ENCODE results near the gene TMC3. TPM values are rescaled to one million over a fixed set of nuclear protein-coding genes. Genes with fewer than 3 reads are reported as not detected.

TMC3 gene
- total and polyA plus RNA-seq, 3 experiments from 2014 or later, result not detected

DNA sequence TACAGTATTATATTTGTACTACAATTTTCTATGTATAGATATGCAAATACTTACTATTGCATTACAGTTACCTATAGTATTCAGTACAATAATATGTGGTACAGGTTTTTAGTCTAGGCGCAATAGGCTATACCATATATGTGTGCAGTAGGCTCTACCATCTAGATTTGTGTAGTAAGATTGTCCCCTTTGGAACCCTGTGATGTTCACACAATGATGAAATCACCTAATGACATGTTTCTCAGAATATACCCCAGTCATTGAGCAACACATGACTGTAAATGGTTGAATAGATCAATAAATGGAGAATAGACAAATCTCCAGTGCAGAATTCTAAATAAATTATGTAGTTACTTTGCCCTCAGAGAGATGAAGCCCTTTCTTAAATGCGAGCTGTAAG, 17.6 kb upstream of the TMC3 start:
- Histone ChIP-seq H3K27ac (ENCODE audit: low read depth, low read length) (no peak overlapping the region), H3K4me1 (ENCODE audit: insufficient read depth, low read length) (no peaks in the 10 kb centered on the region), H3K27me3 (ENCODE audit: insufficient read depth, low read length, poor library complexity, severe bottlenecking) (no peaks in the 10 kb centered on the region), H3K9me3 (ENCODE audit: low read length) (no peaks in the 10 kb centered on the region), H3K36me3 (ENCODE audit: insufficient read depth, low read length) (no peaks in the 10 kb centered on the region), H3K4me3 (ENCODE audit: low read length) (no peak overlapping the region)
- Mint-ChIP-seq H3K27ac (no peak overlapping the region), H3K27me3 (peaks cover 0 to 3% of the 10 kb centered on the region in 2 donors), H3K4me3 (no peak overlapping the region), H3K4me1 (no peaks in the 10 kb centered on the region), H3K36me3 (peaks cover 0 to 5% (median 0%) of the 10 kb centered on the region in 3 donors), H3K9me3 (no peaks in the 10 kb centered on the region)
- ChIA-PET CTCF (no interaction called here), POLR2A (no interaction called here)
- DNase-seq, result no peak

DNA sequence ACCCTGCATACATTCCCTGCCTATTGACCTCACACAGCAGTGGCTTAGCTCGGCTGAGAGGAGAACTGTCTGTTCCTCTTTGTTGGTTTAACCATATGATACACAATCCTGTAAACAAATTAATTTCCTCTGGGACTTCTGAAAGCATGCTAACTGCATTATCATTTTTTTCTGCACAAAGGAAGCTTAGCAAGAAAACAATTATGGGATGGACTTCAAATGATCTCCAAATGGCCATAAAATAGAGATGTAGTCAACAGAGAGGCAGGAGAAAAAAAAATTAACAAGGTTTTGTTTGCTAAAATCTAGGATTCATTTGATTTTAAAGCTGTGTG, 14.4 kb upstream of the TMC3 start:
- Histone ChIP-seq H3K9me3 (ENCODE audit: low read length) (no peaks in the 10 kb centered on the region), H3K36me3 (ENCODE audit: insufficient read depth, low read length) (no peaks in the 10 kb centered on the region), H3K27ac (ENCODE audit: low read depth, low read length) (no peak overlapping the region), H3K27me3 (ENCODE audit: insufficient read depth, low read length, poor library complexity, severe bottlenecking) (no peaks in the 10 kb centered on the region), H3K4me3 (ENCODE audit: low read length) (no peak overlapping the region), H3K4me1 (ENCODE audit: insufficient read depth, low read length) (no peaks in the 10 kb centered on the region)
- Mint-ChIP-seq H3K9me3 (no peaks in the 10 kb centered on the region), H3K4me1 (peaks cover 0 to 6% (median 6%) of the 10 kb centered on the region in 3 donors), H3K27me3 (peaks cover 5% of the 10 kb centered on the region in 2 donors), H3K4me3 (no peak overlapping the region), H3K27ac (no peak overlapping the region), H3K36me3 (peaks cover 2 to 7% (median 5%) of the 10 kb centered on the region in 3 donors)
- ChIA-PET CTCF (interaction anchor here (1.4 to 2.0 kb wide), 2 partner anchors 113 to 122 kb away, joined by 4 to 6 read pairs; no protein-coding TSS in a partner anchor), POLR2A (no interaction called here)
- no peak for DNase-seq

DNA sequence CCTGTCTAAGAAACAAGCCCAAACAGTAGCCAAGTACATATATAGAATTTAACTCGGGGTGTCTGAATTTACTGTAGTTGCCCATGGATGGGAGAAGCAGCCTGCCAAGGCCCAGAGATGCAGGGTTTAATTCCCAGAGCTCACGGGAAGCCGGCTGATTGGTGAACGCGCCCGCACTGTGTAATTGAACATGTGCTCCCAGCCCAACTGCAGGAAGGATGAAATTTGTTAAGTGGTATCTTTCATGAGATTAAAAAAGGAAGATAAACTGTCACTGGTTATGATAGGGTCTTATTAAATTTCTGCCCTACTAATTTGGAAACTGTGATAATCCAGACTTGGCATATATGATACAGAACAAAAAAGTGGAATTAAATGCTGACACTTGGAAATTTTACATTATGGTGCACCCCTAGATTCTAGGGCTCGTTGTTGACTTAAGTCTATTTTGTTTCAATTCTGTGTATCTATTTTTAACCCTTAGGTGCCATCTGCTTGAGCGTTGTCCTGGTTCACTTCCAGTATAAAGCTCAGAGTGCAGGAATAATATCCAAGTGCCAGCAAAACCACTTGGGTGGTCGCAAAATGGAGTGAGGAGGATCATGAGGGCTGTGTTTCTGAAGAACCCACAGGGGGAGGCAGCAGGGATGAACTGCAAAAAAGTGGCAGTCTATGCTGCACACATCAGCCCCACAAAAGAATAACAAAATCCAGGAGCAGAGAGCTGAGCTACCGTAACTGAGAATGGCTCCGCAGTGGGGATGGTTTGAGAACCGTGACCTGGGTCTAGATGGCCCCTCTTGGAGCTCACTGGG, 13.8 kb upstream of the TMC3 start:
- POLR2A ChIA-PET, result no interaction called here

DNA sequence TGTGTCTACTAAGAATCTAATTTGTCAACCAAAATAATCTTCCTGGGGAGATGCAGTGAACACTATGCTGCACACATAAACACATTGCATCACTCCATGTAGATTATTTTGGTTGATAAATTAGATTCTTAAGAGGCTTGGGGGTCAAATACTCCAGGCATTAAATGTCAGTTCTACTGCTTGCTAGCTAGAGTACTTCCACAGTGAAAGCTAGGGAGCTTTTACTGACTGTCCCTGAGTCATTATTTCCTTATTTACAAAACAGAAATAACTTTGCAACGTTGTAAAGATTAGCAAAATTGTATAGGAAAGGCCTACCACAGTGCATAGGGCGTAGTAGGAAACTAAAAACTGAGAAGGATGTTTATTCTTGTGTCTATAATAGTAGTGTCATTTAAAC, 12.9 kb upstream of the TMC3 start:
- peaks cover 0 to 6% (median 6%) of the 10 kb centered on the region in 3 donors for H3K4me1 Mint-ChIP-seq

More for the DNA sequence above, 13.8 kb upstream of the TMC3 start:
- H3K4me3 ChIP-seq (ENCODE audit: low read length), result no peak overlapping the region
- no peak overlapping the region for H3K4me3 Mint-ChIP-seq
- H3K36me3 ChIP-seq (ENCODE audit: insufficient read depth, low read length), result no peaks in the 10 kb centered on the region
- no peak overlapping the region for H3K27ac Mint-ChIP-seq
- H3K4me1 ChIP-seq (ENCODE audit: insufficient read depth, low read length), result no peaks in the 10 kb centered on the region
- DNase-seq, result no peak
- H3K9me3 Mint-ChIP-seq, result no peaks in the 10 kb centered on the region
- H3K9me3 ChIP-seq (ENCODE audit: low read length), result no peaks in the 10 kb centered on the region
- peaks cover 2 to 7% (median 5%) of the 10 kb centered on the region in 3 donors for H3K36me3 Mint-ChIP-seq
- H3K27ac ChIP-seq (ENCODE audit: low read depth, low read length), result no peak overlapping the region
- peaks cover 0 to 6% (median 6%) of the 10 kb centered on the region in 3 donors for H3K4me1 Mint-ChIP-seq
- CTCF ChIA-PET, result interaction anchor here (1.4 to 2.3 kb wide), 3 partner anchors 112 to 122 kb away, joined by 4 to 6 read pairs (median 5); no protein-coding TSS in a partner anchor
- H3K27me3 ChIP-seq (ENCODE audit: insufficient read depth, low read length, poor library complexity, severe bottlenecking), result no peaks in the 10 kb centered on the region
- H3K27me3 Mint-ChIP-seq, result peaks cover 5% of the 10 kb centered on the region in 2 donors

DNA sequence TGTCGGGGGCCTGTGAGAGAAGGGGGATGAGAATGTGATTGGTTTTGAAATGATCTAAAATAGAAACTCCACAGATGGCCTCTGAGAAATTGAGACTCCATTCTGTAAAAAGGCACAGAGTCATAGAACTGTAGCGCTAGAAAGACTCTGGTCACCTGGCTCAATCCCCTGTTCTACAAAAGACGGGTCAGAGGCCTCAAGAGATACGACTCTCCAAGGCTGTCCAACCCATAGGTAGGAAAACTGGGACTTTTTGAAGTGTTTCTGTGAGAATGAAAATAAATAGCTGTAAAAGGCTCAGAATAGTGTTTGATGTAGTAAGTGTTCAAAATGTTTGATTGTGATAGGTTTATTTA, 11.7 kb upstream of the TMC3 start:
- no peak for DNase-seq
- Histone ChIP-seq H3K36me3 (ENCODE audit: insufficient read depth, low read length) (no peaks in the 10 kb centered on the region), H3K27ac (ENCODE audit: low read depth, low read length) (no peak overlapping the region), H3K4me3 (ENCODE audit: low read length) (no peak overlapping the region), H3K9me3 (ENCODE audit: low read length) (no peaks in the 10 kb centered on the region), H3K4me1 (ENCODE audit: insufficient read depth, low read length) (no peaks in the 10 kb centered on the region), H3K27me3 (ENCODE audit: insufficient read depth, low read length, poor library complexity, severe bottlenecking) (no peaks in the 10 kb centered on the region)
- Mint-ChIP-seq H3K4me3 (no peak overlapping the region), H3K27me3 (peaks cover 3 to 5% of the 10 kb centered on the region in 2 donors), H3K27ac (no peak overlapping the region), H3K9me3 (no peaks in the 10 kb centered on the region), H3K36me3 (peaks cover 2 to 13% (median 5%) of the 10 kb centered on the region in 3 donors), H3K4me1 (peaks cover 0 to 6% (median 6%) of the 10 kb centered on the region in 3 donors)
- POLR2A ChIA-PET, result no interaction called here
- CTCF ChIA-PET, result interaction anchor here (2.3 kb wide), 1 partner anchor 120 kb away, joined by 5 read pairs; no protein-coding TSS in a partner anchor

More for the DNA sequence above, 12.9 kb upstream of the TMC3 start:
- H3K27ac Mint-ChIP-seq, result no peak overlapping the region
- Histone ChIP-seq H3K9me3 (ENCODE audit: low read length) (no peaks in the 10 kb centered on the region), H3K36me3 (ENCODE audit: insufficient read depth, low read length) (no peaks in the 10 kb centered on the region), H3K27me3 (ENCODE audit: insufficient read depth, low read length, poor library complexity, severe bottlenecking) (no peaks in the 10 kb centered on the region), H3K4me3 (ENCODE audit: low read length) (no peak overlapping the region), H3K27ac (ENCODE audit: low read depth, low read length) (no peak overlapping the region), H3K4me1 (ENCODE audit: insufficient read depth, low read length) (no peaks in the 10 kb centered on the region)
- H3K4me3 Mint-ChIP-seq, result no peak overlapping the region
- H3K36me3 Mint-ChIP-seq, result peaks cover 2 to 11% (median 5%) of the 10 kb centered on the region in 3 donors
- ChIA-PET CTCF (interaction anchor here (2.3 kb wide), 1 partner anchor 121 kb away, joined by 5 read pairs; no protein-coding TSS in a partner anchor), POLR2A (no interaction called here)
- no peak for DNase-seq
- H3K9me3 Mint-ChIP-seq, result no peaks in the 10 kb centered on the region
- H3K27me3 Mint-ChIP-seq, result peaks cover 5% of the 10 kb centered on the region in 2 donors

DNA sequence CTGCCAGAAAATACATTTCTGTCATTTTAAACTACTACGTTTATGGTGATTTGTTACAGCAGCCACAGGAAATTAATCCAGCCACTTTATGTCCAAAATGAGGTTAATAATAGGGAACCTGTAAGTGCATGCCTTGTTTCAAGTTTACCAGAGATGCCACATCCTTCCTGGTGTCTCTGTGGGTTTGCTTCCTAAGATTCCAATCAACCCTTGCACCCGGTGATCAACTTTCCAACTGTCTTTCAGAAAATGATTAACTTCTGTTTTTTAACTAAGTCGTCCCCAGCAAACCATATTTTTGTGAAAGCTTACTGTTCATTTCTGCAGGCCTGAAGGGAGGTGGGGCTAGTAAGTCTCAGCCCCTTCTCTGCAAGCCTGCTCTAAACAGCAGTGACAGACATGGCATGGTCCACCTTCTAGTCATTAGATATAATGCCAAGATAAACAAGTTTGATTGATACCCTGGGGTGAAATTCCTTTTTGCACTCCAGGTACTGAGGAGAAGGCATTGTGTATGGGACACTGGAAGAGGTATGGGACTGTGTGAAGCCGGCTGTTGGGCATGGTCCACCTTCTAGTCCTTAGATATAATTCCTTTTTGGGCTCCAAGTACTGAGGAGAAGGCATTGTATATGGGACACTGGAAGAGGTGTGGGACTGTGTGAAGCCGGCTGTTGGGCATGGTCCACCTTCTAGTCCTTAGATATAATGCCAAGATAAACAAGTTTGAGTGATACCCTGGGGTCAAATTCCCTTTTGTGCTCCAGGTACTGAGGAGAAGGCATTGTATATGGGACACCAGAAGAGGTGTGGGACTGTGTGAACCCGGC, 11.1 kb upstream of the TMC3 start:
- no peaks in the 10 kb centered on the region for H3K9me3 Mint-ChIP-seq
- Histone ChIP-seq H3K9me3 (ENCODE audit: low read length) (no peaks in the 10 kb centered on the region), H3K36me3 (ENCODE audit: insufficient read depth, low read length) (no peaks in the 10 kb centered on the region), H3K4me1 (ENCODE audit: insufficient read depth, low read length) (no peaks in the 10 kb centered on the region), H3K4me3 (ENCODE audit: low read length) (no peak overlapping the region), H3K27ac (ENCODE audit: low read depth, low read length) (no peak overlapping the region), H3K27me3 (ENCODE audit: insufficient read depth, low read length, poor library complexity, severe bottlenecking) (no peaks in the 10 kb centered on the region)
- ChIA-PET CTCF (interaction anchor here (2.3 kb wide), 1 partner anchor 119 kb away, joined by 5 read pairs; no protein-coding TSS in a partner anchor), POLR2A (no interaction called here)
- H3K27me3 Mint-ChIP-seq, result peaks cover 3 to 5% of the 10 kb centered on the region in 2 donors
- H3K4me3 Mint-ChIP-seq, result no peak overlapping the region
- H3K36me3 Mint-ChIP-seq, result peaks cover 2 to 13% (median 5%) of the 10 kb centered on the region in 3 donors
- H3K27ac Mint-ChIP-seq, result peak overlapping the region in 1 of 8 donors; percentile 24
- DNase-seq, result no peak
- peaks cover 2 to 6% (median 6%) of the 10 kb centered on the region in 3 donors for H3K4me1 Mint-ChIP-seq

DNA sequence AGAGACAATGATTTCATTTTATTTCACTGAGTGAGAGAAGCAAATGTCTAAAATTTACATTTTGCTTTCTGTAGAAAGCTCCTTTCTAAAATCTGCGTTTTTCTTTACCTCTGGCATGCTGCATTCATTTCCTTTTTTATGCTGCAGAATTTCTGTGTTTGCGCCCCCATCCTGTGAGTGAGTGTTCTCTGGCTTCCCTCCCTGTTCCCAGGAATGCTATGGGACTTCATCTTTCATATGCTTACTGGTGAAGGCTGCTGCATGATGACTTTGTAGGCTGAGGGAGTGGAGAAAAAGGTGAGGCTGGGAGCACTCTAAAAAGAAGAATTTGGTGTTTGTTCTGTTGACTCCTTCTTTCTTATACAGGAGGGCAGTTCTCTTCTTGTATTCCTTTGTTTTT, 7.7 kb upstream of the TMC3 start:
- Histone ChIP-seq H3K4me3 (ENCODE audit: low read length) (no peak overlapping the region), H3K27ac (ENCODE audit: low read depth, low read length) (no peak overlapping the region), H3K36me3 (ENCODE audit: insufficient read depth, low read length) (no peaks in the 10 kb centered on the region), H3K9me3 (ENCODE audit: low read length) (no peaks in the 10 kb centered on the region), H3K4me1 (ENCODE audit: insufficient read depth, low read length) (no peaks in the 10 kb centered on the region), H3K27me3 (ENCODE audit: insufficient read depth, low read length, poor library complexity, severe bottlenecking) (no peaks in the 10 kb centered on the region)
- H3K4me1 Mint-ChIP-seq, result peaks cover 2 to 6% (median 6%) of the 10 kb centered on the region in 3 donors
- peak overlapping the region in 1 of 8 donors; percentile 1 for H3K27ac Mint-ChIP-seq
- no peak for DNase-seq
- no peak overlapping the region for H3K4me3 Mint-ChIP-seq
- CTCF ChIA-PET, result interaction anchor here (1.2 to 1.5 kb wide), 2 partner anchors 8 to 18 kb away, joined by 3 to 4 read pairs; no protein-coding TSS in a partner anchor
- peaks cover 5 to 6% of the 10 kb centered on the region in 2 donors for H3K27me3 Mint-ChIP-seq
- H3K36me3 Mint-ChIP-seq, result peaks cover 0 to 13% (median 2%) of the 10 kb centered on the region in 3 donors
- POLR2A ChIA-PET, result no interaction called here
- no peaks in the 10 kb centered on the region for H3K9me3 Mint-ChIP-seq
